GM12872 (cell line): ENCODE measurements around the gene RTN3.

Source experiments
- TF ChIP-seq, protein P1 (sequence below): IDR thresholded peaks from 3 replicates; pipeline ENCODE4 v1.5.1; 2011; ENCODE audit warnings: low read depth, mild to moderate bottlenecking, low read length, moderate library complexity; ENCODE audit not compliant: insufficient read depth

Gene RTN3

DNA sequence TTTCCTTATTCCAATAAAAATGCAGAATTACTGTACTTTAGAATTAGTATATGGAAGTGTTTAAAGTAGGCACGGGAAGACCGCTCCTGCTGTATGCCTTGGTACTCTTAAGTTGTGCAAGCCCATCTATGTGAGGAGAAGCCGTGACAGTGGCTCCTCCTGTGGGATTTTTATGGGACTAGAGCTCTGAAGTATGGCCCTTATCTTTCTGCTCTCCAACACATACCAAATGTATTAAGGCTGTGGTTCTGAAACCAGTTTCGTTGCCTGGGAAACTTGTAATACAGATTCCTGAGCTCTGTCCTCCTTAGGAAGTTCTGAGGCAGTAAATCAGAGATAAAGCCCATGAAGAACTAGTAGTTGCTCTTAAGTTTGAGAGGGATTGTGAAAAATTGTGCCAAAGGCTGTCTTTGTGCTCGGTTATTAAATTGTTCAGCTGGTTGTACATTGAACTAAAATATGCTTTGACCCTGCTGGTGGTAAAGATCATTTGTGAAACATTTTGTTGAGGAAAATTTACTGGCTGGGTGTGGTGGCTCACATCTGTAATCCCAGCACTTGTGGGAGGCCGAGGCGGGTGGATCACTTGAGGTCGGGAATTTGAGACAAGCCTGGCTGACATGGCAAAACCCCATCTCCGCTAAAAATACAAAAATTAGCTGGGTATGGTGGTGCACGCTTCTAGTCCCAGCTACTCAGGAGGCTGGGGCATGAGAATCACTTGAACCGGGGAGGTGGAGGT is 29.3 kb downstream of the RTN3 start:
- TF ChIP-seq, protein P1, sequence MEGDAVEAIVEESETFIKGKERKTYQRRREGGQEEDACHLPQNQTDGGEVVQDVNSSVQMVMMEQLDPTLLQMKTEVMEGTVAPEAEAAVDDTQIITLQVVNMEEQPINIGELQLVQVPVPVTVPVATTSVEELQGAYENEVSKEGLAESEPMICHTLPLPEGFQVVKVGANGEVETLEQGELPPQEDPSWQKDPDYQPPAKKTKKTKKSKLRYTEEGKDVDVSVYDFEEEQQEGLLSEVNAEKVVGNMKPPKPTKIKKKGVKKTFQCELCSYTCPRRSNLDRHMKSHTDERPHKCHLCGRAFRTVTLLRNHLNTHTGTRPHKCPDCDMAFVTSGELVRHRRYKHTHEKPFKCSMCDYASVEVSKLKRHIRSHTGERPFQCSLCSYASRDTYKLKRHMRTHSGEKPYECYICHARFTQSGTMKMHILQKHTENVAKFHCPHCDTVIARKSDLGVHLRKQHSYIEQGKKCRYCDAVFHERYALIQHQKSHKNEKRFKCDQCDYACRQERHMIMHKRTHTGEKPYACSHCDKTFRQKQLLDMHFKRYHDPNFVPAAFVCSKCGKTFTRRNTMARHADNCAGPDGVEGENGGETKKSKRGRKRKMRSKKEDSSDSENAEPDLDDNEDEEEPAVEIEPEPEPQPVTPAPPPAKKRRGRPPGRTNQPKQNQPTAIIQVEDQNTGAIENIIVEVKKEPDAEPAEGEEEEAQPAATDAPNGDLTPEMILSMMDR: no peak

DNA sequence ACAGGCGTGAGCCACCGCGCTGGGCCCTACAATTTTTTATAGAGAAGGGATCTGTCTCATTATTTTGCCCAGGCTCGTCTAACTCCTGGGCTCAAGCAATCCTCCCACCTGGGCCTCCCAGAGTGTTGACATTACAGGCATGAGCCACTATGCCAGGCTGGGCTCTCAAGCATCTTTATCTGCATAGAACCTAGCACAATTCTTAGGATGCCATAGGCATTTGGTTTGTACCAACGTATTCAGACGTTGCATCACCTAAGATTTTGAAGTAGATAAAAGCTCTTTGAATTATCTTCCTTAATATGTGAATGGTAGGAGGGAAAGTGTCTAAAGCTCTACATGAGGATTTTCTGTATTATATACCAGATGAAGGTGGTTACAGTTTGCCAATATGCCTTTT is 30.5 kb downstream of the RTN3 start:
- TF ChIP-seq, protein P1: no peak

DNA sequence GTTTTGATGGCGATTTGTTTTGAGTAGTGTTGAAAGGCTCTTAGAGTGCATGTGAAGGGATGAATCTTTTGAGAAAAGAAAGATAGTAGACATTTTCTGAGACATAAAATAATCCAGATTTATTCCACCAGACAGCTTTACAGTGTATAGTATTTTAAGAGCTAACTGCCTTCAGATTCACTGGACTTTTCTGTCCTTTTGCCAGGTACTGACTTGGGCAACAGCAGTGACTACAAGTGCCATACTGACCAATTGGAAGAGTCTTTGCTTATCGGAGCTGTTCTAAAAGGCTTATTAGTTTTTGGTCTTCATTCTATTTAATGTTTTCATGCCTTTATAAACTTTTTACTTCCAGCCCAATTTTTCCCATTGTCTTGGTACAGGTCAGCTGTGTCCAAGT is 32.5 kb downstream of the RTN3 start:
- TF ChIP-seq, protein P1: no peak

DNA sequence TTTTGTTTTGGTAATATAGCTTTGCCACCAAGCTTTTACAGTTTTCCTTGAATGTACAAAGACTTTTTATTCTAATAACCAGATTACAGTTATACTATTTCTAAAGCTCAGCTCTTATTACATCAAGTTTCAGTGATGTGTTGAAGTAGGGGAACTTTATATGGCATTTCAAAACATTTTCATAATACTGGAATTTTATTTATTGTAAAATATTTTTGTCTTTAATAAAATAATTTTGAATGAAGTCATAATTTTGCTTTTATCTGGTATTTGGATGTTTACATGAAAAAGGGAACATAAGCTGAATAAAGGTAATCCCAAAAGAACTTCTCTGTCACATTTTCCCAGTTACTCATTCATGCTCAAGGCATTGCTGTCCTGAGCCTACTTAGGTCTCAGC is 34.7 kb downstream of the RTN3 start:
- TF ChIP-seq, protein P1: no peak

DNA sequence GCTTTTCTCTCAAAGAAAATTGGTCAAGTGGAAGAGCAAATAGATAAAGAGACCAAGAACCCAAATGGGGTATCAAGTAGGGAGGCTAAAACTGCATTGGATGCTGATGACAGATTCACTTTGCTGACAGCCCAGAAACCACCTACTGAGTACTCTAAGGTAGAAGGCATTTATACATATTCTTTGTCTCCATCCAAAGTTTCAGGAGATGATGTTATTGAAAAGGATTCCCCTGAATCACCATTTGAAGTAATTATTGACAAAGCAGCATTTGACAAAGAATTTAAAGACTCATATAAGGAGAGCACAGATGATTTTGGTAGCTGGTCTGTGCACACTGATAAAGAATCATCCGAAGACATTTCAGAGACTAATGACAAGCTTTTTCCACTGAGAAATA is 37.7 kb downstream of the RTN3 start:
- TF ChIP-seq, protein P1: no peak

DNA sequence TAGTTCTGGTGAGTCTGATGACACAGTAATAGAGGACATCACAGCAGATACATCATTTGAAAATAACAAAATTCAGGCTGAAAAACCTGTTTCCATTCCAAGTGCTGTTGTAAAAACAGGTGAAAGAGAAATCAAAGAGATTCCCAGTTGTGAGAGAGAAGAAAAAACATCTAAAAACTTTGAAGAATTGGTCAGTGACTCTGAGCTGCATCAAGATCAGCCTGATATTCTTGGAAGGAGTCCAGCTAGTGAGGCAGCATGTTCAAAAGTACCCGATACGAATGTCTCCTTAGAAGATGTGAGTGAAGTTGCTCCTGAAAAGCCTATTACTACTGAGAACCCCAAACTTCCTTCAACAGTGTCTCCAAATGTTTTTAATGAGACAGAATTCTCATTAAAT is 38.7 kb downstream of the RTN3 start:
- TF ChIP-seq, protein P1: no peak

DNA sequence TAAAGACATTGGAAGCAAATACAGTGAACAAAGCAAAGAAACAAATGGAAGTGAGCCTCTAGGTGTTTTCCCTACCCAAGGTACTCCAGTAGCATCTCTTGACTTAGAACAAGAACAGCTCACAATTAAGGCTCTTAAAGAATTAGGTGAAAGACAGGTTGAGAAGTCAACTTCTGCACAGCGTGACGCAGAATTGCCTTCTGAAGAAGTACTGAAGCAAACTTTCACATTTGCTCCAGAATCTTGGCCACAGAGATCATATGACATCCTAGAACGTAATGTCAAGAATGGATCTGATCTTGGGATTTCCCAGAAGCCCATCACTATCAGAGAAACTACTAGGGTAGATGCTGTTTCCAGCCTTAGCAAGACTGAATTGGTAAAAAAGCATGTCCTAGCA is 39.3 kb downstream of the RTN3 start:
- TF ChIP-seq, protein P1: no peak
